NB4 (cell line): Measurements from ENCODE around the gene LRRC37B.
"Not testable (repeated sequence)": the region's sequence is repeated elsewhere in the genome, so short reads cannot be mapped to it uniquely, and the experiment has no call there.

Experiments
- MYC ChIP-seq: IDR thresholded peaks from 2 replicates; pipeline ENCODE4 v1.6.1; 2011; ENCODE audit warnings: low read depth, low read length
- POLR2A ChIP-seq: IDR thresholded peaks from 2 replicates; pipeline ENCODE4 v1.6.1; 2011; ENCODE audit warnings: mild to moderate bottlenecking; ENCODE audit not compliant: insufficient read length; ENCODE audit errors: extremely low read depth
- TF ChIP-seq, protein P1 (sequence below): IDR thresholded peaks from one replicate; pipeline ENCODE4 v1.5.1; 2012; ENCODE audit warnings: low read depth, low read length

DNA sequence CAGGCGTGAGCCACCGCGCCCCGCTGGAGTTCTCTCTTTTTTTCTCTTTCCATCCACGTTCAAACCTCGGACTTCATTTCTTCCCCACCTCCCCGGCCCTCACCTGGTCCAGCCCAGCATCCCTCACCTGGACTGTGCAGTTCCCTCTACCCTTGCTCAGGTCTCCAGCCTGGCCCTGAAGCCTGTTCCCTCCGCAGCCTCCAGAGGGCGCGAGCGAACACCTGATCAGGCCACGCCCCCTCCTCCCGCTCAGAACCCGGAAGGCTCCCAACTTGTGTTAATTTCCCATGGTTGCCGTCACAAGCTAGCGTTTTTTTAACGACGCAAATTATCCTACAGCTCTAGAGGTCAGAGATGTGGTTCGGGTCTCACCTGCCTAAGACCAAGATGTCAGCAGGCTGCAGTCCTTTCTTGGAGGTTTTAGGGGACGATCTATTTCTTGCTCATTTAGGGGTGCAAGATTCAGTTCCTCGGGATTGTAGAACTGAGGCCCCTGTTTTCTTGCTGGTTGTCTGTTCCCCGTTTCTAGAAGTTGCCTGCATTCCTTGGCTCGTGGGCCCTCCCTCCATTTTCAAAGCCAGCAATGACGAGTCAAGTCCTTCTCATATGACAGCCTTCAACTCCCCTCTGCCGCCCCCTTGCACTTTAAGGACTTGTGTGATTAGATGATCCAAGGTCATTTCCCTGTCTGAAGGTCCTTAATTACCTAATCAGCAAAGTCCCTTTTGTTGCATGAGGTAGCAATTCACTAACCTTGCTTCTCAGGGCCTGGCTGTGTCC is 59.9 kb downstream of the LRRC37B start:
- TF ChIP-seq, protein P1, sequence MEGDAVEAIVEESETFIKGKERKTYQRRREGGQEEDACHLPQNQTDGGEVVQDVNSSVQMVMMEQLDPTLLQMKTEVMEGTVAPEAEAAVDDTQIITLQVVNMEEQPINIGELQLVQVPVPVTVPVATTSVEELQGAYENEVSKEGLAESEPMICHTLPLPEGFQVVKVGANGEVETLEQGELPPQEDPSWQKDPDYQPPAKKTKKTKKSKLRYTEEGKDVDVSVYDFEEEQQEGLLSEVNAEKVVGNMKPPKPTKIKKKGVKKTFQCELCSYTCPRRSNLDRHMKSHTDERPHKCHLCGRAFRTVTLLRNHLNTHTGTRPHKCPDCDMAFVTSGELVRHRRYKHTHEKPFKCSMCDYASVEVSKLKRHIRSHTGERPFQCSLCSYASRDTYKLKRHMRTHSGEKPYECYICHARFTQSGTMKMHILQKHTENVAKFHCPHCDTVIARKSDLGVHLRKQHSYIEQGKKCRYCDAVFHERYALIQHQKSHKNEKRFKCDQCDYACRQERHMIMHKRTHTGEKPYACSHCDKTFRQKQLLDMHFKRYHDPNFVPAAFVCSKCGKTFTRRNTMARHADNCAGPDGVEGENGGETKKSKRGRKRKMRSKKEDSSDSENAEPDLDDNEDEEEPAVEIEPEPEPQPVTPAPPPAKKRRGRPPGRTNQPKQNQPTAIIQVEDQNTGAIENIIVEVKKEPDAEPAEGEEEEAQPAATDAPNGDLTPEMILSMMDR, result not testable (repeated sequence)
- not testable (repeated sequence) for TF ChIP-seq MYC, POLR2A
